ENCODE results near the gene PRDM1. TPM values are rescaled to one million over a fixed set of nuclear protein-coding genes. Genes with fewer than 3 reads are reported as not detected.

The PRDM1 gene
- total RNA-seq, 2 donors from 2014 or later, result 1.3 to 2.6 TPM

- Histone ChIP-seq H3K36me3 (replicated peaks in 1 of 2; ENCODE audit: insufficient read depth in 1 of 2, low read depth in 2 of 2) (no peaks in the 10 kb centered on the region), H3K9me3 (no peaks in the 10 kb centered on the region), H3K4me3 (no peak overlapping the region), H3K4me1 (no peaks in the 10 kb centered on the region), H3K27ac (no peak overlapping the region), H3K27me3 (no peaks in the 10 kb centered on the region)
- ATAC-seq (no peak), DNase-seq (no peak)
- TF ChIP-seq CTCF (IDR thresholded peaks at IDR 0.05) (no peak), POLR2A (IDR thresholded peaks at IDR 0.05) (no peak)
- intact Hi-C loops (cut with DNase I), result no loop called here
- WGBS, 2 donors, result 88 to 91% methylated on average over 5 of the region's 5 CpGs
Measured at GRCh38 chr6:106136845-106137244, 50.7 kb downstream of the PRDM1 start.

GRCh38 chr6:106138151-106138550 lies 52.0 kb downstream of the PRDM1 start:
- ATAC-seq (no peak), DNase-seq (no peak)
- no peaks in the 10 kb centered on the region for H3K27me3 ChIP-seq
- intact Hi-C loops (cut with DNase I), result no loop called here
- no peaks in the 10 kb centered on the region for H3K36me3 ChIP-seq (replicated peaks in 1 of 2; ENCODE audit: insufficient read depth in 1 of 2, low read depth in 2 of 2)
- H3K9me3 ChIP-seq, result no peaks in the 10 kb centered on the region
- H3K4me3 ChIP-seq, result no peak overlapping the region
- TF ChIP-seq CTCF (IDR thresholded peaks at IDR 0.05) (no peak), POLR2A (IDR thresholded peaks at IDR 0.05) (no peak)
- 64 to 66% methylated on average over 6 of the region's 6 CpGs for WGBS, 2 donors
- H3K27ac ChIP-seq, result no peak overlapping the region
- no peaks in the 10 kb centered on the region for H3K4me1 ChIP-seq

- Histone ChIP-seq H3K27ac (no peak overlapping the region), H3K9me3 (no peaks in the 10 kb centered on the region), H3K4me3 (no peak overlapping the region), H3K4me1 (no peaks in the 10 kb centered on the region), H3K36me3 (replicated peaks in 1 of 2; ENCODE audit: insufficient read depth in 1 of 2, low read depth in 2 of 2) (no peaks in the 10 kb centered on the region), H3K27me3 (no peaks in the 10 kb centered on the region)
- WGBS, 2 donors, result 68 to 79% methylated on average over 9 of the region's 9 CpGs
- intact Hi-C loops (cut with DNase I), result no loop called here
- no peak for DNase-seq
- ATAC-seq, result no peak
- TF ChIP-seq POLR2A (IDR thresholded peaks at IDR 0.05), result no peak
- TF ChIP-seq CTCF (IDR thresholded peaks at IDR 0.05), result no peak
Measured at GRCh38 chr6:106141441-106142237, 55.5 kb downstream of the PRDM1 start.

- intact Hi-C loops (cut with DNase I), result no loop called here
- Histone ChIP-seq H3K4me1 (no peaks in the 10 kb centered on the region), H3K9me3 (no peaks in the 10 kb centered on the region), H3K27me3 (no peaks in the 10 kb centered on the region), H3K4me3 (no peak overlapping the region), H3K36me3 (replicated peaks in 1 of 2; ENCODE audit: insufficient read depth in 1 of 2, low read depth in 2 of 2) (no peaks in the 10 kb centered on the region), H3K27ac (no peak overlapping the region)
- 62 to 64% methylated on average over 2 of the region's 2 CpGs for WGBS, 2 donors
- ATAC-seq (no peak), DNase-seq (no peak)
- no peak for TF ChIP-seq CTCF (IDR thresholded peaks at IDR 0.05)
Measured at GRCh38 chr6:106142876-106143431, 56.8 kb downstream of the PRDM1 start.

- Histone ChIP-seq H3K36me3 (replicated peaks in 1 of 2; ENCODE audit: insufficient read depth in 1 of 2, low read depth in 2 of 2) (no peaks in the 10 kb centered on the region), H3K27me3 (no peaks in the 10 kb centered on the region), H3K27ac (no peak overlapping the region), H3K4me3 (no peak overlapping the region), H3K4me1 (no peaks in the 10 kb centered on the region), H3K9me3 (no peaks in the 10 kb centered on the region)
- 85 to 87% methylated on average over 11 to 12 of the region's 12 CpGs for WGBS, 2 donors
- ATAC-seq, result no peak
- no peak for DNase-seq
- TF ChIP-seq CTCF (IDR thresholded peaks at IDR 0.05) (no peak), POLR2A (IDR thresholded peaks at IDR 0.05) (no peak)
- intact Hi-C loops (cut with DNase I), result no loop called here
Measured at GRCh38 chr6:106143665-106144064, 57.5 kb downstream of the PRDM1 start.

Data from body of pancreas (tissue), 4 donors.